ENCODE data around the gene SDC1. TPM values are rescaled to one million over a fixed set of nuclear protein-coding genes. Genes with fewer than 3 reads are reported as not detected.
"Not testable (repeated sequence)": the region's sequence is repeated elsewhere in the genome, so short reads cannot be mapped to it uniquely, and the experiment has no call there.

Gene SDC1, protein sequence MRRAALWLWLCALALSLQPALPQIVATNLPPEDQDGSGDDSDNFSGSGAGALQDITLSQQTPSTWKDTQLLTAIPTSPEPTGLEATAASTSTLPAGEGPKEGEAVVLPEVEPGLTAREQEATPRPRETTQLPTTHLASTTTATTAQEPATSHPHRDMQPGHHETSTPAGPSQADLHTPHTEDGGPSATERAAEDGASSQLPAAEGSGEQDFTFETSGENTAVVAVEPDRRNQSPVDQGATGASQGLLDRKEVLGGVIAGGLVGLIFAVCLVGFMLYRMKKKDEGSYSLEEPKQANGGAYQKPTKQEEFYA
- 4.6 and 13.0 TPM in 2 replicates for total RNA-seq (ENCODE audit: low replicate concordance)

GRCh38 chr2:20224716-20225293, at the start of gene SDC1:
Gene SDC1 (minus strand): TSS chr2:20225130. CDS start chr2:20224867, 263 bp downstream.
- peak within 1 kb of the TSS; percentile 66 for H3K4me3 ChIP-seq (ENCODE audit: low read depth, low read length)
- TF ChIP-seq, protein P1, sequence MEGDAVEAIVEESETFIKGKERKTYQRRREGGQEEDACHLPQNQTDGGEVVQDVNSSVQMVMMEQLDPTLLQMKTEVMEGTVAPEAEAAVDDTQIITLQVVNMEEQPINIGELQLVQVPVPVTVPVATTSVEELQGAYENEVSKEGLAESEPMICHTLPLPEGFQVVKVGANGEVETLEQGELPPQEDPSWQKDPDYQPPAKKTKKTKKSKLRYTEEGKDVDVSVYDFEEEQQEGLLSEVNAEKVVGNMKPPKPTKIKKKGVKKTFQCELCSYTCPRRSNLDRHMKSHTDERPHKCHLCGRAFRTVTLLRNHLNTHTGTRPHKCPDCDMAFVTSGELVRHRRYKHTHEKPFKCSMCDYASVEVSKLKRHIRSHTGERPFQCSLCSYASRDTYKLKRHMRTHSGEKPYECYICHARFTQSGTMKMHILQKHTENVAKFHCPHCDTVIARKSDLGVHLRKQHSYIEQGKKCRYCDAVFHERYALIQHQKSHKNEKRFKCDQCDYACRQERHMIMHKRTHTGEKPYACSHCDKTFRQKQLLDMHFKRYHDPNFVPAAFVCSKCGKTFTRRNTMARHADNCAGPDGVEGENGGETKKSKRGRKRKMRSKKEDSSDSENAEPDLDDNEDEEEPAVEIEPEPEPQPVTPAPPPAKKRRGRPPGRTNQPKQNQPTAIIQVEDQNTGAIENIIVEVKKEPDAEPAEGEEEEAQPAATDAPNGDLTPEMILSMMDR (IDR thresholded peaks at IDR 0.05; ENCODE audit: insufficient read depth, low read length): no peak
- peak; percentile 39 for DNase-seq (ENCODE audit: low read depth)

DNA sequence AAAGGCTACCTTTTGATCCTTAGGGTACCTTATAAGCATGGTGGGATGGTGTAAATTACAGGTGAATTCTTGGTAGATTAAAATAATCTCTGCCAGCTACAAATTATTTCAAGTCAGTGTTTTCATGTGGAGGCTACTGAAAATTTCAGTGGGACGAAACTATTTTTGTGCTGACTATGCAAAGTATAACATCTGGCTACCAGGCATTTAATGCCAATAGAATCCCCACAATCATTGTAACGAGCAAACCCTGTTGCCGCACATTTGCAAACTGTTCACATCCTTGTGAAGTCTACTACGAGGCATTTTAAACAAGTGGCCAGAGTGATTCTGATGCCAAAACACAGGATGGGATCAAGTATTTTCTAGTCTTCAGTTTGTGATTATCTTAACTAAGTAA, 48.1 kb upstream of the SDC1 start:
- no peak overlapping the region for H3K4me3 ChIP-seq (ENCODE audit: low read depth, low read length)
- no peak for DNase-seq (ENCODE audit: low read depth)
- TF ChIP-seq, protein P1 (IDR thresholded peaks at IDR 0.05; ENCODE audit: insufficient read depth, low read length): no peak

- H3K4me3 ChIP-seq (ENCODE audit: low read depth, low read length); DNase-seq (ENCODE audit: low read depth): not testable (repeated sequence)
Measured at GRCh38 chr2:20268317-20268716, 43.4 kb upstream of the SDC1 start.

- no peak for DNase-seq (ENCODE audit: low read depth)
- TF ChIP-seq, protein P1 (IDR thresholded peaks at IDR 0.05; ENCODE audit: insufficient read depth, low read length): no peak
- no peak overlapping the region for H3K4me3 ChIP-seq (ENCODE audit: low read depth, low read length)
Measured at GRCh38 chr2:20267529-20267928, 42.6 kb upstream of the SDC1 start.

GRCh38 chr2:20264629-20265028, 39.7 kb upstream of the SDC1 start:
- TF ChIP-seq, protein P1 (IDR thresholded peaks at IDR 0.05; ENCODE audit: insufficient read depth, low read length): no peak
- no peak for DNase-seq (ENCODE audit: low read depth)
- H3K4me3 ChIP-seq (ENCODE audit: low read depth, low read length): no peak overlapping the region

- DNase-seq (ENCODE audit: low read depth): no peak
- TF ChIP-seq, protein P1 (IDR thresholded peaks at IDR 0.05; ENCODE audit: insufficient read depth, low read length): no peak
- no peak overlapping the region for H3K4me3 ChIP-seq (ENCODE audit: low read depth, low read length)
Measured at GRCh38 chr2:20257411-20257810, 32.5 kb upstream of the SDC1 start.

DNA sequence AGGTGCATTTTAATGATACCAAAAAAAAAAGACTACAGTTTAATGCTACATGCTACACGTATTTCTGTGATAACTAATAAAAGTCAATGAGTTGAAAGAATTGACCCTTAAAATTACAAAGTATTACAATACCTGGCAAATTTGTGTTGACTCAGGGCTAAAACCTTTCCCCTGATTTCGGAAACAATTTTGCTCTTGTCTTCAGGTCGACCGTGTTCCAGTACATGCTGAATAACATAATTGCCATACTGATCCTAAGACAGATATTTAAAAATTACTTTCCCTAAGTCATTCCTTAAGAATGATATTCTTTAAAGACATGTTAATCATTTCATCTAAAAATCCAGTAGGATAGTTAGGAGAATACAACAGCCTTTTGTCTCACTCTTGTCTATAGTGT, 29.8 kb upstream of the SDC1 start:
- TF ChIP-seq, protein P1 (IDR thresholded peaks at IDR 0.05; ENCODE audit: insufficient read depth, low read length): no peak
- no peak for DNase-seq (ENCODE audit: low read depth)
- no peak overlapping the region for H3K4me3 ChIP-seq (ENCODE audit: low read depth, low read length)
